ENCODE measurements around the gene TSEN34. TPM values are rescaled to one million over a fixed set of nuclear protein-coding genes. Genes with fewer than 3 reads are reported as not detected.
"Not testable (repeated sequence)": the region's sequence is repeated elsewhere in the genome, so short reads cannot be mapped to it uniquely, and the experiment has no call there.

TSEN34 gene
- total RNA-seq, 1 experiment from 2014 or later = 70.7 TPM

GRCh38 chr19:54156490-54156889, 34.6 kb upstream of the TSEN34 start:
- Histone ChIP-seq H3K9me3 (replicated peaks) (no peaks in the 10 kb centered on the region), H3K27ac (no peak overlapping the region), H3K27me3 (no peaks in the 10 kb centered on the region), H3K4me1 (peaks cover 19% of the 10 kb centered on the region), H3K4me3 (no peak overlapping the region), H3K36me3 (peaks cover 52% of the 10 kb centered on the region)
- no peak for DNase-seq

DNA sequence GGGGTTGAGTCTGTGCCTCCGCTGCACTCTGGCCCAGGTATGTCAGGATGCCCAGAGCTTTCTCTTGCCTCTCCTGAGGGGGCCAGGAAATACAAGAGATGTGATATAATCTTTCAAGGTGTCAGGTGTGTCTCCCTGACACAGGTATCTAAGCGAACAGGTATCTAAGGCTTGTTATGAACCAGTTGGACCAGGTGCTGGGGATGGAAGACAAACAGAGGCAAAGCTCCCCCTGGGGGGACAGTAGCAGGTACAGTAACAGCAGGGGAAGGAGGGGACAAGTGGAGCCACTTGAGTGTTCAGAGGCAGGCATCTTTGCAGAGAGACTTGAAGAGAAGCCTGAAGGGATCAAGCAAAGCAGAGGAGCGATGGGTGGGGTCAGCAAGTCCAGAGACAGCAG, 34.2 kb upstream of the TSEN34 start:
- no peaks in the 10 kb centered on the region for H3K9me3 ChIP-seq (replicated peaks)
- DNase-seq = no peak
- H3K36me3 ChIP-seq = peaks cover 48% of the 10 kb centered on the region
- H3K27me3 ChIP-seq = no peaks in the 10 kb centered on the region
- H3K4me3 ChIP-seq = no peak overlapping the region
- no peak overlapping the region for H3K27ac ChIP-seq
- peaks cover 19% of the 10 kb centered on the region for H3K4me1 ChIP-seq

DNA sequence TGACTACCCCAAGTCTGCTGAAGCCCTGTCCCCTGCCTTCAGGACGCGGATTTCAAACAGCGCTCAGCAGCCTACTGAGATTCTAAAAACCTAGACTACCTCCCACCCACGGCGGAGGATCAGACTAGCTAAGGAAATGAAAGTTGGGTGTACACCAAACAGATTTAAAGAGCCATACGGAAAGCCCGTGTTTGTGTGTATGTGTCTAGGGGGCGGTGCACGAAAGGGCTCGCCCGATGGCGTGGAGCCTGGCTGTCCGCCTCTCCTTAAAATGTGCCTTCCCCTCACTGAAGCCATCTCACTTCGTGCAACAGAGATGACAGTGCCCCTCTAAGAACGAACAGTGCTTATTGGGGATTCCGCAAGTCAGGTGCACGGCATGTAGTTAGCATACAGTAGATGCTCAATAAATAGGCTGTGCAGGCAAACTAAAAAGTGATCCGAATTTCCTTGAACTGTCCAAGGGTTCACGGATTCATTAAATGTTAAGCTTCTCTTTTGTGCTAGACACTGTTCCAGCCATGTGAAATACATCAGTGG, 32.2 kb upstream of the TSEN34 start:
- Histone ChIP-seq H3K4me3 (peak overlapping the region; percentile 88), H3K36me3 (peaks cover 28% of the 10 kb centered on the region), H3K27ac (peak overlapping the region; percentile 78), H3K9me3 (replicated peaks) (no peaks in the 10 kb centered on the region), H3K4me1 (peaks cover 11% of the 10 kb centered on the region), H3K27me3 (no peaks in the 10 kb centered on the region)
- DNase-seq = no peak

GRCh38 chr19:54159352-54160181, 31.5 kb upstream of the TSEN34 start, which contains the start of gene LENG1:
TSS of gene LENG1 (minus strand) at chr19:54159721. CDS start at chr19:54159695, 26 bp downstream.
- peaks cover 8% of the 10 kb centered on the region for H3K4me1 ChIP-seq
- H3K27ac ChIP-seq = peak within 1 kb of the TSS; percentile 78
- H3K4me3 ChIP-seq = peak within 1 kb of the TSS; percentile 88
- H3K36me3 ChIP-seq = peaks cover 22% of the 10 kb centered on the region
- 0 out of 2 replicates have a peak, but pooled peaks cover 3% of the 10 kb centered on the region for H3K9me3 ChIP-seq (replicated peaks)
- no peaks in the 10 kb centered on the region for H3K27me3 ChIP-seq
- DNase-seq = peak; percentile 100

- H3K4me3 ChIP-seq = peak overlapping the region; percentile 88
- DNase-seq = peak in 1 of 2 experiments; percentile 49
- H3K36me3 ChIP-seq = peaks cover 18% of the 10 kb centered on the region
- H3K4me1 ChIP-seq = peaks cover 8% of the 10 kb centered on the region
- H3K27me3 ChIP-seq = no peaks in the 10 kb centered on the region
- 0 out of 2 replicates have a peak, but pooled peaks cover 4% of the 10 kb centered on the region for H3K9me3 ChIP-seq (replicated peaks)
- H3K27ac ChIP-seq = peak overlapping the region; percentile 35
Observed at GRCh38 chr19:54160182-54160811, 30.8 kb upstream of the TSEN34 start.

DNA sequence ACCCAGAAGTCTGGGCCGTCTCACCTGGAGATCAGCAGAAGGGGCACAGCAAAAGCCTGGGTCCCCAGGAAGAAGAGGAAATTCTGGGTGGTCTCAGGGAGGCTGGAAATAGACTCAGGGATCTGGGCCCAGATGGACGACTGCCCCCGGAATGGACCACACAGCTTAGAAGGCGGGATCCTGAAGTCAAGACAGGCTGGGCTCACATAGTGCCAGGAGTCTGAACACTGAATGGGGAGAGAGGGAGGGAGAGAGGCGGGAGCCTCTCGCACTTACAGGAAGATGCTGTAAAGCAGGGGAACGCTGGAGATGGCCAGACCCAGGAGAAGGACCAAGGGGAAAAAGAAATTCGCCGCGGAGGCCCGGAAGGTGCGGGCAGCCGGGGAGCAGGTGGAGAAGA, 30.3 kb upstream of the TSEN34 start:
- H3K4me1 ChIP-seq = peaks cover 8% of the 10 kb centered on the region
- peak overlapping the region; percentile 88 for H3K4me3 ChIP-seq
- H3K9me3 ChIP-seq (replicated peaks) = 0 out of 2 replicates have a peak, but pooled peaks cover 4% of the 10 kb centered on the region
- no peak for DNase-seq
- no peak overlapping the region for H3K27ac ChIP-seq
- H3K27me3 ChIP-seq = no peaks in the 10 kb centered on the region
- peaks cover 15% of the 10 kb centered on the region for H3K36me3 ChIP-seq

GRCh38 chr19:54162241-54162805, 28.8 kb upstream of the TSEN34 start:
- peaks cover 3% of the 10 kb centered on the region; the same call in 1 of the 2 replicates for H3K36me3 ChIP-seq
- DNase-seq = no peak
- 0 out of 2 replicates have a peak, but pooled peaks cover 4% of the 10 kb centered on the region for H3K9me3 ChIP-seq (replicated peaks)
- no peaks in the 10 kb centered on the region for H3K27me3 ChIP-seq
- peaks cover 8% of the 10 kb centered on the region for H3K4me1 ChIP-seq
- no peak overlapping the region for H3K27ac ChIP-seq
- no peak overlapping the region for H3K4me3 ChIP-seq

DNA sequence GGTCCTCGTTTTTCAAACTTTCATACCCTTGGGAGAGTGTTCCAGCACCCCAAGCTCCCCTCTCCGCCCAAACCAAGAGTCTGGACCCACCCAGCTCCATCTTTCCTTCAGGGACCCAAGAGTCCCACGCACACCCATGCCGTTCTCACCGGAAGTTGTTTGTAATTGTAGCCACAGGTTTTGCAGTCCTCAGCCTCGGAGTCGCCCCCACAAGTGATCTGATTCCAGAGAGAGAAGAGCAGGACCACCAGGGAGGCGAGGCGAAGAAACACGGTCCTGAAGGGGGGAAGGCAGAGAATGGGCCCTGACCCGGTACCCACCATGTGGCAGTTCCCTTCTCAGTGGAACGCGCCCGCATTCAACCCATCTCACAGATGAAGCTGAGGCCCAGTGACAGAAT, 28.2 kb upstream of the TSEN34 start:
- Histone ChIP-seq H3K4me3 (no peak overlapping the region), H3K9me3 (replicated peaks) (0 out of 2 replicates have a peak, but pooled peaks cover 4% of the 10 kb centered on the region), H3K27ac (no peak overlapping the region), H3K36me3 (no peaks in the 10 kb centered on the region), H3K27me3 (no peaks in the 10 kb centered on the region), H3K4me1 (peaks cover 8% of the 10 kb centered on the region)
- DNase-seq = no peak

- DNase-seq = no peak
- Histone ChIP-seq H3K36me3 (no peaks in the 10 kb centered on the region), H3K4me1 (no peaks in the 10 kb centered on the region; the same call in 1 of the 2 replicates), H3K4me3 (no peak overlapping the region), H3K27ac (no peak overlapping the region), H3K9me3 (replicated peaks) (0 out of 2 replicates have a peak, but pooled peaks cover 4% of the 10 kb centered on the region), H3K27me3 (no peaks in the 10 kb centered on the region)
Observed at GRCh38 chr19:54164369-54165068, 26.6 kb upstream of the TSEN34 start.

DNA sequence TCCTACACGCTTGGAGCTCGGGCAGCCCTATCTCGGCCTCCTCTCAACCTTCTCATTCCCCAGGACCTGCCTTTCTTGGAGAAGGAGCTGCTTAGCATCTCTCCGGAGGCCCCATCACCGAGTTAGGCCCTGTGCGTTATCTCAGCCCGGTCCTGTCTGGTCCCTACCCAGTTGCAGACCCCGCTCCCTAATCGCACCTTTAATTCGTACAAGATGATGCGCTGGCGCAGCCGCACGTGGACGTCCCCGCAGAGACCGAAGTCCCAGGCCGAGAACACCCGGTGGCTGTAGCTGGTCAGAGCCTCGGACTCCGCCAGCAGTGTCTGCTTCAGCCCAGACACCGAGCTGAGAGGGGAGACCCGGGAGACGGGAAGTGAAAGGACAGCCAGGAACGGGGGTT, 25.9 kb upstream of the TSEN34 start:
- Histone ChIP-seq H3K27ac (no peak overlapping the region), H3K36me3 (no peaks in the 10 kb centered on the region), H3K27me3 (no peaks in the 10 kb centered on the region), H3K4me3 (no peak overlapping the region), H3K4me1 (no peaks in the 10 kb centered on the region; the same call in 1 of the 2 replicates), H3K9me3 (replicated peaks) (0 out of 2 replicates have a peak, but pooled peaks cover 4% of the 10 kb centered on the region)
- DNase-seq = no peak

DNA sequence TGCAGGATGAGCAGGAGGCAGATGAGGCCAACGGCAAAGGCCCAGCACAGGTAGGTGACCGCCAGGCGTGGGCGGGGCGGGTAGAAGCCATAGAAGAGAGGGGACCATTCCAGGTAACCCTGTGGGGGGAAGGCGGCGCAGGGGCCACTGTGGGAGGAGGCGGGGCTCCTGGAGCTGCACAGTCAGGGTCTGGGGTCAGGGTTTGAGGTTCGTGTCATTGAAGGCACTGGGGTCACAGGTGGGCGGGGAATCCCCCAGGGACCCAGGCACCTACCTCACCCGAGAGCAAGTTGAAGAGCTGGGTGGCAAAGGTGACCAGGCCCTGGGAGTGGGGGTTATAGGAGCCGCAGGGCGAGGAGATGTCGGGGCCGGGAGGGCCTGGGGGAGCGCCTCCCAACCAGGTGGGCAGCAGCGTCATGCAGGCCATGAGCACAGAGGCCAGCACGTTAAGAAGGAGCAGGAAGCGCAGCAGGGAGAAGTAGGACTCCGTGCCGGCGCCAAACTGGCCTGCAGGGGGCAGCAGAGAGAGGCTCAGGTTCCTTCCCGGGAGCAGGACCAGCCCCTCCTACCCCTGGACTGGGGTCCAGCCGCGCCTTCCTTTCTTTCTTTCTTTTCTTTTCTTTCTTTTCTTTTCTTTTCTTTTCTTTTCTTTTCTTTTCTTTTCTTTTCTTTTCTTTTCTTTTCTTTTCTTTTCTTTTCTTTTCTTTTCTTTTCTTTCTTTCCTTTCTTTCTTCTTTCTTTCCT, 22.8 kb upstream of the TSEN34 start:
- Histone ChIP-seq H3K4me1 (no peaks in the 10 kb centered on the region), H3K27me3 (no peaks in the 10 kb centered on the region), H3K4me3 (no peak overlapping the region), H3K36me3 (no peaks in the 10 kb centered on the region), H3K9me3 (replicated peaks) (0 out of 2 replicates have a peak, but pooled peaks cover 4% of the 10 kb centered on the region), H3K27ac (no peak overlapping the region)
- peak; percentile 89 to 93 for DNase-seq

GRCh38 chr19:54169149-54169740, 21.9 kb upstream of the TSEN34 start:
- no peak for DNase-seq
- Histone ChIP-seq H3K36me3 (no peaks in the 10 kb centered on the region), H3K9me3 (replicated peaks) (0 out of 2 replicates have a peak, but pooled peaks cover 4% of the 10 kb centered on the region), H3K27ac (no peak overlapping the region), H3K4me1 (no peaks in the 10 kb centered on the region), H3K4me3 (no peak overlapping the region), H3K27me3 (no peaks in the 10 kb centered on the region)

DNA sequence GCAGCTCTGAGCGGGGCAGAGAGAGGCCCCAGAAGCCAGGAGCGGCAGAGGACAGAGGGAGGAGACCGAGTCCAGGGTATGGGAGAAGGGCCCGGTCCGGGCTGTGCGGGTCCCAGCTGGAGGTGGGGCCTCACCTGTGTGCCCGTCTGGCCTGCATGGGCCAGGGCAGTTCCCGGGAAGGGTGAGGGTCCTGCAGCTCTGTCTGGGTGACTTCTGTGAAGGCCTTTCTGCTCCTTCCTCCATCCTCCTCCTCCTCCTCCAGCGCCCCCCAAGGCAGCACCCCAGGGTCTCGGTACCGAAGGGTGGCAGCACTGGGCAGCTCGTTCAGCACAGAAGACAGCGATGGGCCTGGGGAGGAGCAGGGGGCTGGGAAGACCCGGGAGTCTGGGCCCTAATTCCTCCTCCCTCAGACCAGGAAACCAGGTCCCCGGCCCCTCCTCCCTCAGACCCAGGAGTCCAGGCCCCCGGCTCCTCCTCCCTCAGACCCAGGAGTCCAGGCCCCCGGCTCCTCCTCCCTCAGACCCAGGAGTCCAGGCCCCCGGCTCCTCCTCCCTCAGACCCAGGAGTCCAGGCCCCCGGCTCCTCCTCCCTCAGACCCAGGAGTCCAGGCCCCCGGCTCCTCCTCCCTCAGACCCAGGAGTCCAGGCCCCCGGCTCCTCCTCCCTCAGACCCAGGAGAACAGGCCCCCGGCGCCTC, 19.2 kb upstream of the TSEN34 start:
- H3K36me3 ChIP-seq; H3K27ac ChIP-seq; H3K4me3 ChIP-seq; H3K27me3 ChIP-seq; H3K4me1 ChIP-seq; H3K9me3 ChIP-seq (replicated peaks); DNase-seq: not testable (repeated sequence)
